HL-60/S4 (cell line): ENCODE data around the gene SLC6A5.

Source experiments
- in situ Hi-C: fragments of 300-500 bp; cut with MboI; formaldehyde crosslinking; loops from 2 replicates; pipeline ENCODE4 v1.14.3; 2022; ENCODE audit warnings: low sequenced_read_pairs

Gene SLC6A5

GRCh38 chr11:20668131-20668809 lies 68.9 kb downstream of the SLC6A5 start:
- in situ Hi-C loops = no loop called here

- in situ Hi-C loops = no loop called here
Observed at GRCh38 chr11:20668844-20669819, 69.7 kb downstream of the SLC6A5 start, which contains the start of gene NELL1. Gene NELL1 (plus strand): TSS chr11:20669586.

GRCh38 chr11:20669820-20670684 lies 70.6 kb downstream of the SLC6A5 start:
- in situ Hi-C loops = no loop called here

- in situ Hi-C loops = no loop called here
Observed at GRCh38 chr11:20670932-20671403, 71.6 kb downstream of the SLC6A5 start.

- in situ Hi-C loops = no loop called here
Observed at GRCh38 chr11:20671856-20672546, 72.6 kb downstream of the SLC6A5 start.

GRCh38 chr11:20672575-20672974 lies 73.2 kb downstream of the SLC6A5 start:
- in situ Hi-C loops = no loop called here

- in situ Hi-C loops = no loop called here
Observed at GRCh38 chr11:20676658-20677057, 77.2 kb downstream of the SLC6A5 start.

GRCh38 chr11:20688761-20689160 lies 89.4 kb downstream of the SLC6A5 start:
- in situ Hi-C loops = no loop called here

GRCh38 chr11:20707876-20708275 lies 108.5 kb downstream of the SLC6A5 start:
- in situ Hi-C loops = no loop called here
